ENCODE measurements around the gene CD47. TPM values are rescaled to one million over a fixed set of nuclear protein-coding genes. Genes with fewer than 3 reads are reported as not detected.

CD47 gene
- total RNA-seq, 1 experiment from 2014 or later = 15.5 TPM

GRCh38 chr3:108021131-108021530, 69.7 kb downstream of the CD47 start:
- no peaks in the 10 kb centered on the region for H3K27me3 Mint-ChIP-seq (ENCODE audit: insufficient read depth, unreplicated experiment)
- CTCF ChIA-PET = no interaction called here

DNA sequence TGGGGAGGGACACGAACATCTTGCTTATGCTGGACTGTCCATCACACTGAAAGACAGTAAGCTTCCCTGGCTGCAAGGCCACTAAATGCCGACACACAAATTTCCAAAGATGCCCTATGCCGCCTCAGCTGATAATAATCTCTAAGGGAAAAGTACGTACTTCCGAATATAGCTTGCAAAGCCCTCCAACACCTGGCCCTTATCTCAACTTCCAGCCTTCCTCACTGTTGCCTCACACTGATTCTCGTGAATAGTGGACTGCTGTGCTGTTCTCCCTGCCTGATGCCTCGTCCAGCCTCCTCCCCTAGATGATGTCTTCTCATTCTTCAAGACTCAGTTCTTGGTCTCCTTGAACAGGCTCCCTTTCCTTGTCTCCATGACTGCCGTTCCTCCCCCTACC, 72.3 kb downstream of the CD47 start:
- ChIA-PET CTCF (no interaction called here), POLR2A (no interaction called here)
- no peaks in the 10 kb centered on the region for H3K27me3 Mint-ChIP-seq (ENCODE audit: insufficient read depth, unreplicated experiment)
- peaks cover 9% of the 10 kb centered on the region; the same call in 1 of the 2 replicates for H3K4me1 ChIP-seq
- no TSS peak for BruUV-seq (replicated peaks)
- H3K9me3 ChIP-seq = no peaks in the 10 kb centered on the region
- intact Hi-C loops (cut with micrococcal nuclease; ENCODE audit: unreplicated experiment) = no loop called here
- H3K4me3 Mint-ChIP-seq (ENCODE audit: unreplicated experiment) = no peak overlapping the region
- no peaks in the 10 kb centered on the region for H3K36me3 ChIP-seq (ENCODE audit: control insufficient read depth, insufficient read depth, low read length)
- H3K27ac Mint-ChIP-seq (ENCODE audit: unreplicated experiment) = no peak overlapping the region
- no peaks in the 10 kb centered on the region for H3K27me3 ChIP-seq (replicated peaks; ENCODE audit: control insufficient read depth, insufficient read depth, low read length)
- TF ChIP-seq, protein P1, sequence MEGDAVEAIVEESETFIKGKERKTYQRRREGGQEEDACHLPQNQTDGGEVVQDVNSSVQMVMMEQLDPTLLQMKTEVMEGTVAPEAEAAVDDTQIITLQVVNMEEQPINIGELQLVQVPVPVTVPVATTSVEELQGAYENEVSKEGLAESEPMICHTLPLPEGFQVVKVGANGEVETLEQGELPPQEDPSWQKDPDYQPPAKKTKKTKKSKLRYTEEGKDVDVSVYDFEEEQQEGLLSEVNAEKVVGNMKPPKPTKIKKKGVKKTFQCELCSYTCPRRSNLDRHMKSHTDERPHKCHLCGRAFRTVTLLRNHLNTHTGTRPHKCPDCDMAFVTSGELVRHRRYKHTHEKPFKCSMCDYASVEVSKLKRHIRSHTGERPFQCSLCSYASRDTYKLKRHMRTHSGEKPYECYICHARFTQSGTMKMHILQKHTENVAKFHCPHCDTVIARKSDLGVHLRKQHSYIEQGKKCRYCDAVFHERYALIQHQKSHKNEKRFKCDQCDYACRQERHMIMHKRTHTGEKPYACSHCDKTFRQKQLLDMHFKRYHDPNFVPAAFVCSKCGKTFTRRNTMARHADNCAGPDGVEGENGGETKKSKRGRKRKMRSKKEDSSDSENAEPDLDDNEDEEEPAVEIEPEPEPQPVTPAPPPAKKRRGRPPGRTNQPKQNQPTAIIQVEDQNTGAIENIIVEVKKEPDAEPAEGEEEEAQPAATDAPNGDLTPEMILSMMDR (IDR thresholded peaks at IDR 0.05; ENCODE audit: insufficient read depth in 1 of 2, low read depth in 1 of 2, low read length in 1 of 2, severe bottlenecking in 1 of 2, unreplicated experiment in 1 of 2) = no peak
- no peaks in the 10 kb centered on the region for H3K36me3 Mint-ChIP-seq (ENCODE audit: insufficient read depth, unreplicated experiment)
- no peak overlapping the region for H3K4me3 ChIP-seq (ENCODE audit: low read depth, low read length)
- no peak for DNase-seq
- H3K9me3 Mint-ChIP-seq (ENCODE audit: unreplicated experiment) = no peaks in the 10 kb centered on the region
- H3K4me1 Mint-ChIP-seq (ENCODE audit: low read depth, unreplicated experiment) = peaks cover 20% of the 10 kb centered on the region

More at GRCh38 chr3:108021131-108021530, 69.7 kb downstream of the CD47 start:
- H3K27ac Mint-ChIP-seq (ENCODE audit: unreplicated experiment) = no peak overlapping the region
- H3K4me1 ChIP-seq = peaks cover 9% of the 10 kb centered on the region; the same call in 1 of the 2 replicates
- TF ChIP-seq, protein P1 (IDR thresholded peaks at IDR 0.05; ENCODE audit: insufficient read depth in 1 of 2, low read depth in 1 of 2, low read length in 1 of 2, severe bottlenecking in 1 of 2, unreplicated experiment in 1 of 2) = no peak
- H3K27me3 ChIP-seq (replicated peaks; ENCODE audit: control insufficient read depth, insufficient read depth, low read length) = no peaks in the 10 kb centered on the region
- POLR2A ChIA-PET = no interaction called here
- H3K36me3 Mint-ChIP-seq (ENCODE audit: insufficient read depth, unreplicated experiment) = no peaks in the 10 kb centered on the region
- H3K4me1 Mint-ChIP-seq (ENCODE audit: low read depth, unreplicated experiment) = peaks cover 20% of the 10 kb centered on the region
- no TSS peak for BruUV-seq (replicated peaks)
- H3K9me3 Mint-ChIP-seq (ENCODE audit: unreplicated experiment) = no peaks in the 10 kb centered on the region
- H3K4me3 Mint-ChIP-seq (ENCODE audit: unreplicated experiment) = no peak overlapping the region
- H3K4me3 ChIP-seq (ENCODE audit: low read depth, low read length) = no peak overlapping the region
- intact Hi-C loops (cut with micrococcal nuclease; ENCODE audit: unreplicated experiment) = loop anchor here (5.0 kb wide), 1 partner anchor 84 kb away; no protein-coding TSS in a partner anchor
- DNase-seq = no peak
- no peaks in the 10 kb centered on the region for H3K9me3 ChIP-seq
- H3K36me3 ChIP-seq (ENCODE audit: control insufficient read depth, insufficient read depth, low read length) = no peaks in the 10 kb centered on the region

DNA sequence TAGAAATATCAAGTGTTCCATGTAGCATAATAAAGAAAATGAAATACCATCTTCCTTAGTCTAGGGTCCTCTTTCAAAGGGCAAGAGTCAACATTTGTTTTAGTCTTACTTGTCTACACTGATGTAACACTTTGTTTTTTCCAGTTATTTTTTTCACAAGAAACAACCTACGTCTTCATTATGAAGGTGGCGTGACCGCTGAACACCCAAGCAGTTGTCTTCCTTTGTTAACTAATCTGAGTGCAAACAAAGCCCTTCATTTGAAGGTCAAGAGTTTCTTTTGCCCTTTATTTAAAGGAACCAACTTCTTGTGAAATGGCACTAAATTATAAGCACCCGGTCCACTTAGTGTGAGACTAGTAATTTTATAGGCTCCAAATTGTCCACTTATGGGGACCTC, 73.2 kb downstream of the CD47 start:
- H3K36me3 Mint-ChIP-seq (ENCODE audit: insufficient read depth, unreplicated experiment) = no peaks in the 10 kb centered on the region
- no TSS peak for BruUV-seq (replicated peaks)
- H3K4me1 Mint-ChIP-seq (ENCODE audit: low read depth, unreplicated experiment) = peaks cover 14% of the 10 kb centered on the region
- H3K4me1 ChIP-seq = 0 out of 2 replicates have a peak, but pooled peaks cover 4% of the 10 kb centered on the region
- DNase-seq = no peak
- no peak overlapping the region for H3K27ac Mint-ChIP-seq (ENCODE audit: unreplicated experiment)
- intact Hi-C loops (cut with micrococcal nuclease; ENCODE audit: unreplicated experiment) = no loop called here
- no peaks in the 10 kb centered on the region for H3K9me3 ChIP-seq
- no peaks in the 10 kb centered on the region for H3K27me3 Mint-ChIP-seq (ENCODE audit: insufficient read depth, unreplicated experiment)
- H3K4me3 Mint-ChIP-seq (ENCODE audit: unreplicated experiment) = no peak overlapping the region
- H3K36me3 ChIP-seq (ENCODE audit: control insufficient read depth, insufficient read depth, low read length) = no peaks in the 10 kb centered on the region
- TF ChIP-seq, protein P1 (IDR thresholded peaks at IDR 0.05; ENCODE audit: insufficient read depth in 1 of 2, low read depth in 1 of 2, low read length in 1 of 2, severe bottlenecking in 1 of 2, unreplicated experiment in 1 of 2) = no peak
- CTCF ChIA-PET = no interaction called here
- H3K9me3 Mint-ChIP-seq (ENCODE audit: unreplicated experiment) = no peaks in the 10 kb centered on the region
- H3K27me3 ChIP-seq (replicated peaks; ENCODE audit: control insufficient read depth, insufficient read depth, low read length) = no peaks in the 10 kb centered on the region
- POLR2A ChIA-PET = no interaction called here
- no peak overlapping the region for H3K4me3 ChIP-seq (ENCODE audit: low read depth, low read length)

Measured in Caco-2 (cell line).